Activated T-helper 1 cell treated with Interleukin-2 at 50 U/mL for 16 hours (primary cell): ENCODE data around the gene USP48.
"Not testable (repeated sequence)": the region's sequence is repeated elsewhere in the genome, so short reads cannot be mapped to it uniquely, and the experiment has no call there.

ENCODE experiments used
- DNase-seq: peaks from one replicate; pipeline ENCODE4 v3.0.0-alpha.2; 2020; ENCODE audit warnings: low read depth

USP48 gene

DNA sequence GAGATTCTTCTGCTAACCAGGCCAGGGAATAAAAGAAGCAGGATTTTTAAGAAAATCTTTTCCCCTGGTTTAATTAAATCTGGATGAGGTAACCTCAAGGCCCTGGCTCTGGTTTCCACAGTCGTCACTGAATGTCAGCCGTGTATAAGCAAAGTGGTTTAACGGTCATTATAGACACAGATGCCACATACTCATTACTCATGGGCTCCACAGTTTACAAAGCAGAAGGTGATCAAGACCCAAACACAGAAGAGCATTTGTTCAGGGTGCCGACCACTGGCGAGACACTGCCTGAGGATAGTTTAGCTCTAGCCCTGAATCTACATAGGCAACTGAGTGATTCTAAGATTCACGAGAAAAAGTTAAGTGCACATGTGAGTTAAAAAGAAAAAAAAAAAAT is 86.0 kb downstream of the USP48 start:
- no peak for DNase-seq

GRCh38 chr1:21693732-21694131 is 89.2 kb downstream of the USP48 start:
- no peak for DNase-seq

DNA sequence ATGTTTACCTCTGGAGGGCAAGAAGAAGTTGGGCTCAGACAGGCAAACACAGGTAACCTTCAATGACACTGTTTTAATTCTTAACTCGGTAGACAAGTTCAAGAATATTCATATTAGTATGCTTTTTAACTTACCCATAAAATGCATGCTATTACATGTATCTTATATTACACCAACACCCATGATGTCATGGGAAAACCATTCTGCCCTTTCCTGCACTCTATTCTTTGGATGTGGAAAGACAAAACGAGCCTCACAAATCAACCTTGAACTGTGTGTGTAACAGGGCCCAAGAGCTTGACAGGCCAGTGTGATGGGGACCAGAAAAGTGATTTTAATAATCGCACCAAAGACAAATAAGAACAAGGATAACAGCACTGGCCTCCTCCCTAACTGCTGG is 91.2 kb downstream of the USP48 start:
- DNase-seq: no peak

- no peak for DNase-seq
Measured at GRCh38 chr1:21689661-21690372, 93.1 kb downstream of the USP48 start.

DNA sequence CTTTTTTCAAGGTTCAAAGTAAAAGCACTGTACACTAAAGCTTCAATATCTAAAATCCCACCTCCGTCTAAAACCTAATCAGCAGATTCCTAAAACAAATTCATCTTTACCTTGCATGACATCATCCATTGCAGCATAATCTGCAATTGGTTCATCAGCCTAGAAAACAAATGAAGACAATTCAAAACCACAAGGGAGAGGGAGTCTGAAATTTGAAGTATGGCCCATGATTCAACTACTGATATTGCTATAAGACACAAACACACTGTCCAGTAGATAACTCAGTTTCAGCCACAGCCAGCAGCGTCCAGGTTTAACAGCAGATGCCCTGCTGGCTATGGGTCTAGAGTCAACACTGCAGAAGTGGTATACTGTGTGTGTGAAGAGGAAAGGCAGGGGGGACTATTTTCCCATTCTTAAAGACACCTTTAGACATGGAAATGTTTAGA is 95.8 kb downstream of the USP48 start:
- no peak for DNase-seq

- DNase-seq: no peak
Measured at GRCh38 chr1:21685946-21686678, 96.8 kb downstream of the USP48 start.

- DNase-seq: no peak
Measured at GRCh38 chr1:21681426-21681825, 101.5 kb downstream of the USP48 start.

DNA sequence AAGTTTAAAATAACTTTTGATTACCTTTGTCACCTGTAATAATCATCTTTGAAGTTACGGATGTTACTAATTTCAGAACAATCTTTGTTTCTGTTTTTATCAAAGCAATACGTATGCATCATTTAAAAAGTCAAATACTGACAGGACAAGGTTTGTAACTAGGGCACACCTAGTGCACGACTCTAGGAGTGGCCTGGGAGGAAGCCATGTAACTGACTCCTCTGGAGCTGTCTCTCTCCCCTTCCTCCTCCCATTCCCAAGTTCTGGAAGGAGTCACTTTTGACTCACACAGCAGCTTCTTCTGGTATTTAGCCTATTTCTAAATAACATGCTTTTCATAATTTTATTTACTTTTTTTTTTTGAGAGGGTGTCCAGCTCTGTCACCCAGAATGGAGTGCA is 102.0 kb downstream of the USP48 start:
- DNase-seq: no peak

DNA sequence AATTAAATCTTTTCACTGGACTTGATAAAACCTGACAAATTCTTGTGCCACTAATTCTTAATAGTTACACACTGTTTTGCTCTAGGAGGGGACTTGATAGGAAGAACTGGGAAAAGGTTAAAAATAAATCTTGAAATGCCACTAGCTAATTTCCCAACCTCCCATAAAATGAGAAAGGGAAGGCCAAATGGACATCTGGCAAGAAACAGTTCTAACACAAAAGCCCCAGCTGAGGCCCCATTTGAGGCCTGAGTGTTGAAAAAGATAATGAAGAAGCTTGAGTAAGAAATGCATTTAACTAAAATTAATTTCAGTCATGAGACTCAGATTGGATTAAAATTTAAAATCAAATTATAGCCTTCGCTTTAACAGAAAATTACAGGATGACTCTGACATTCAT is 102.6 kb downstream of the USP48 start:
- DNase-seq: no peak

- DNase-seq: no peak
Measured at GRCh38 chr1:21677168-21677567, 105.8 kb downstream of the USP48 start.

- no peak for DNase-seq
Measured at GRCh38 chr1:21674957-21675356, 108.0 kb downstream of the USP48 start.

GRCh38 chr1:21673853-21674252 is 109.1 kb downstream of the USP48 start:
- not testable (repeated sequence) for DNase-seq

- no peak for DNase-seq
Measured at GRCh38 chr1:21673277-21673780, 109.6 kb downstream of the USP48 start.

DNA sequence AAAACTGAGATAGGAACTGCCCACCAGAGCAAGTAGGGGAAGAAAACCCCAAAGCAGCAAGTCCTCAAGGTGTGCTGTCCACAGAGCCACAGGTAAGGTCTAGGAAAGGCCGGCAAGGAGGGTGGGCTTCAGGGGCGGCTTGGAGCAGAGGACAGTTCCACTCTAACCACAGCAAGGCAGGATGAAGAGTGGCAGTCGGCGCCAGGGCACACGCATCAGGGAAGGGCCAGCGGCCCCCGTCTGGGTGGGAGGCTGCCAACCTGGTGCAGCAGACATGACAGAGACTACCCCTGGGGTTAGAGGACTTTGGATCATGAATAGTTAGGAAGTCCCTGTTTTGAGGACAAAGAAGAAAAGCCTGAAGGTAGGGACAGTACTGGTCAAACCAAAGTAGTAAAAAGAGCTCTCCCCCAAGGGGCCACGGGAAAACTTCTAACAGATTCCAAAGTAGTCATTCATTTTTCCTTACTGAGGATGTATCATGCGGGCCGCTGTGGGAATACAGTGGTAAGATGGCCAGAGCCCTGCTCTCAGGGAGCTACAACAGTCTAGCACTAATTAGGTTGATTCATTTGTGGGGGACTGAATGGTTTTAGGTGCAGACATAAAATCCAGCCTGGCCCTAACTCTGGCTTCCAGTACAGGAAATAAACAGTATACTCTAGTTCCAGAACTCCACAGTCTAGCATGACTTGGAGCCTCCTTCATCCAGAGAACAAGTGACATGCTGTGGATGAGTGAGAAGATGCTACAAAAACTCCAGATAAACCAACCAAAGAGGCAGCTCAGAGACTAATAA is 110.3 kb downstream of the USP48 start:
- no peak for DNase-seq

DNA sequence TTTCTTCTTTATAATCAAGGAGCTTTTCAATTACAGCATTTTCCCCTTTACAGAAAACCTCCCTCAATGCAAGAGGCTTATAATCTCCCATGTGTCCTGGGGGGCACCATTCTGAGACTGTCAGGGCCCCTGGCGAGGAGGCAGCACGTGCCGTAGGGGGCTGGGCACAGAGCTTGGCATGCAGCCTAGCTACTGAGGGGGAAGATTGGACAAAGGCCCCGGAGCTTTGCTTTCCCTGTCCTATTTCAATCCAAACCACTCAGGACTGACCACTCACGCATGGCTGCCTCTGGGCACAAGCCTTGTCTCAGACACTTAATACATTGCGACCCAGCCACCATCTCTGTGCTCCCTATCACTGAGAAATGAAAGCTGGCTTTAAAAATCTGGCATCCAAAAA is 111.0 kb downstream of the USP48 start:
- DNase-seq: no peak

GRCh38 chr1:21670956-21671902 is 111.7 kb downstream of the USP48 start:
- no peak for DNase-seq

- no peak for DNase-seq
Measured at GRCh38 chr1:21670059-21670881, 112.7 kb downstream of the USP48 start.

- DNase-seq: peak; percentile 18
Measured at GRCh38 chr1:21669258-21670058, 113.5 kb downstream of the USP48 start, which contains the start of gene RAP1GAP. Gene RAP1GAP (minus strand): TSS chr1:21669357. CDS start chr1:21620032, 49,325 bp downstream.

DNA sequence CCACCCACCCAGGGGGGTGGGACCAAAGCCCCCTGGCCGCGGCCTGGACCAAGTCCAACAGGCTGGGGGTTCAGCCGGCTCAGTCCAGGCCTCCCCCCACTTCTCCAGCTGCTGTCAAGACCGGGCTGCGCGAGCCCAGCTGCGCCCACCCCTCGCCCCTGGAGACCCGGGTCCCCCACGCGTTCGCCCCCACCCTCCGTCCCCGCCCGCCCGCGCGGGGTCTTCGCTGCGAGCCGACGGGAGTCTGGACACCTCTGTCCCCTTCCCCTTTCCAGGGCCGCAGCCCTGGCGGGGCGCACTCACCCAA is 114.0 kb downstream of the USP48 start:
- DNase-seq: no peak
